NCI-H1417 (cell line): ENCODE data around the gene GPRC6A.
"Not testable (repeated sequence)": the region's sequence is repeated elsewhere in the genome, so short reads cannot be mapped to it uniquely, and the experiment has no call there.

Experiments
- DNase-seq, 3 experiments: peaks; one replicate each; lab custom pipeline; 2025; lab: John Stamatoyannopoulos, UW

The GPRC6A gene, protein sequence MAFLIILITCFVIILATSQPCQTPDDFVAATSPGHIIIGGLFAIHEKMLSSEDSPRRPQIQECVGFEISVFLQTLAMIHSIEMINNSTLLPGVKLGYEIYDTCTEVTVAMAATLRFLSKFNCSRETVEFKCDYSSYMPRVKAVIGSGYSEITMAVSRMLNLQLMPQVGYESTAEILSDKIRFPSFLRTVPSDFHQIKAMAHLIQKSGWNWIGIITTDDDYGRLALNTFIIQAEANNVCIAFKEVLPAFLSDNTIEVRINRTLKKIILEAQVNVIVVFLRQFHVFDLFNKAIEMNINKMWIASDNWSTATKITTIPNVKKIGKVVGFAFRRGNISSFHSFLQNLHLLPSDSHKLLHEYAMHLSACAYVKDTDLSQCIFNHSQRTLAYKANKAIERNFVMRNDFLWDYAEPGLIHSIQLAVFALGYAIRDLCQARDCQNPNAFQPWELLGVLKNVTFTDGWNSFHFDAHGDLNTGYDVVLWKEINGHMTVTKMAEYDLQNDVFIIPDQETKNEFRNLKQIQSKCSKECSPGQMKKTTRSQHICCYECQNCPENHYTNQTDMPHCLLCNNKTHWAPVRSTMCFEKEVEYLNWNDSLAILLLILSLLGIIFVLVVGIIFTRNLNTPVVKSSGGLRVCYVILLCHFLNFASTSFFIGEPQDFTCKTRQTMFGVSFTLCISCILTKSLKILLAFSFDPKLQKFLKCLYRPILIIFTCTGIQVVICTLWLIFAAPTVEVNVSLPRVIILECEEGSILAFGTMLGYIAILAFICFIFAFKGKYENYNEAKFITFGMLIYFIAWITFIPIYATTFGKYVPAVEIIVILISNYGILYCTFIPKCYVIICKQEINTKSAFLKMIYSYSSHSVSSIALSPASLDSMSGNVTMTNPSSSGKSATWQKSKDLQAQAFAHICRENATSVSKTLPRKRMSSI

GRCh38 chr6:116828983-116829382, at the start of gene GPRC6A:
GPRC6A (minus strand) TSS chr6:116829083; CDS start chr6:116829013, 70 bp downstream.
- DNase-seq = peak in 1 of 3 experiments; percentile 3

GRCh38 chr6:116877743-116878142, 48.9 kb upstream of the GPRC6A start:
- peak in 1 of 3 experiments; percentile 4 for DNase-seq

DNA sequence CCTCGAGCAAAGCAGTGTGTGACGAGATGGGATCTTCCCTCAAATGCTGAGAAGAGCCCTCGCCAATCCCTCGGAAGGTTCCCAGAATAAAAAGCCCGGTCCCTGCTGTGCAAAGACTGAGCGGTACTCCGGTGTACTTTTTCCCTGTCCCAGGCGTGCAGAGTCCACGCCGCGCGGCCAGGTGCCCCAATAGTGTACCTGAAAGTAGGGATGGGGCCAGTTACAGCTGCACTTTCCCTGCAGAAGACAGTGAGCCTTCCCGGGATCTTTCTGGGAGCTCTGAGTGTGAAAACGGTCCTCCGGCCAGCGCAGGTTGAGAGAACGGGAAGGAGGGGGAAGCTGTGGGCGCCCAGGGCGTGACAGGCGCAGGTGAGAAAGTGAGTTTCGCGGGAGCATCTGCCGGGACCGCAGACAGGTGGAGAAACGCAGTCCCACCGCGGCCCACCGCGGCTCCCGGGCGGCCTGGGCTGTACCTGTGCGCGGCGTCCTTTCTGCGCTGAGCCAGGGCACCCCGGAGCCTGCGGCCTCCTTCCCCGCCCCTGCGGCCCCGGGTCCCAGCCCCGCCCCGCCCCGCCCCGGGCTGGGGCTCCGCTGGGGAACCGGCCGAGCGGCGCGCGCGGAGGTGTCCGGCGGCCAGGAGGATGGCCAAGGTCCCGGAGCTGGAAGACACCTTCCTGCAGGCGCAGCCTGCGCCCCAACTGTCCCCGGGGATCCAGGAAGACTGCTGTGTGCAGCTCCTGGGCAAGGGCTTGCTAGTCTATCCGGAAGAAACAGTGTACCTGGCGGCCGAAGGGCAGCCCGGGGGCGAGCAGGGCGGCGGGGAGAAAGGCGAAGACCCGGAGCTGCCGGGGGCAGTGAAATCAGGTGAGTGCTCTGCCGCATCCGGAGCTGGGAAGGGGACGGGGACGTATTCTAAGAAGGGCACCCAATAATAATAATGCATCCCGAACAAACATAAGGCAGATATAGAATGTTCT, 48.0 kb upstream of the GPRC6A start, which contains the start of gene RFX6:
TSS of gene RFX6 (plus strand) at position 608 of the 977 bp plus-strand sequence. CDS start at position 642, 34 bp downstream.
- peak in 2 of 3 experiments; percentile 36 to 46 for DNase-seq

DNA sequence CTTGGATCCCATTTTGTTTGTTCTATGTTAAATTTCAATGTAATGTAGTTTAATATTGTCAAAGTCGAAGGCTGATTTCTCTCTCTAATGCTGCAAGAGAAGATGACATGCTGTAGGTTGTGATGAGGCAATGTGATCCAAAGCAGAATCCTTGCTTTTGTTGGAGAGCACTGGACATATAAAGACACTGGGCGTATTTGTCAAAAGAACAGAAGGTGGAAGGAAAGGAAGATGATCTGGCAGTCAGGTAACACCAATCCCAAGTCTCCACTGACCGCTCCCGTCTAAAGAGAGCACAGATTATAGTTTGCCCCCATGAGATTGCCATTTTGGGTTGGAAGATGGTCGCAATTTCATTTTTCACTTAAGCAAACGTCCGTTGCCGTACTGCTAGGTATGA, 47.2 kb upstream of the GPRC6A start:
- DNase-seq = no peak

GRCh38 chr6:116872771-116873170, 43.9 kb upstream of the GPRC6A start:
- no peak for DNase-seq

GRCh38 chr6:116866281-116866871, 37.5 kb upstream of the GPRC6A start:
- DNase-seq = peak in 2 of 3 experiments; percentile 2 to 6

DNA sequence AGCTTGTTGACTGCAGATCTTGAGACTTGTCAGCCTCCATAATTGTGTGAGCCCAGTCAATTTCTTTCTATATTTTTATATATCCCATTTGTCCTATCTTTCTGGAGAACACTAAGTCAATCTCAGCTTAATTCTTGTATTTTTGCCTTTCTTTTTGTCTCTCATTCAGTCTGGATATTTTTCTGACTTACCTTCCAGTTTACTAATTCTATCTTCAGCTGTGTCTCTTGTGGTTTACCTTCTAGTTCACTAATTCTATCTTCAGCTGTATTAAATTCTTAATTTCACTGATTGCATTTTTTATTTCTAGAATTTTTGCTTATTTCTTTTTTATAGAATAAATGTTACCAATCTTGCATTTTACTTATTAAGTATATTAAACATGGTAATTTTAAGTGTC, 30.4 kb upstream of the GPRC6A start:
- DNase-seq = no peak

DNA sequence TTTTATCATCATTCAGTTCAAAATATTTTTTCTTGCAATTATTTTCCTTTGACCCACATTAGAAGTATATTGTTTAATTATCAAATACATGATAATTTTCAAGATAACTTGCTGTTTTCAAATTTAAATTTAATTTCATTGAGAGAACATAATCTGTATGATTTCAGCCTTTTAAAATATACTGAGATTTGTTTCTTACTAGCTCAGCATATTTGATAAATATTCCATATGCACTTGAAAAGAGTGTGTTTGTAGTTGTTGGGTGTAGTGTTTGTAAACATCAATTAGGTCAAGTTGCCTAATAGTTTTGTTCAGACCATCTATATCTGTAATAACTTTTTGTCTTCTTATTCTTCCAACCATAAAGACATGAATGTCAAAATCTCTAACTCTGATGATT, 29.2 kb upstream of the GPRC6A start:
- DNase-seq = no peak

DNA sequence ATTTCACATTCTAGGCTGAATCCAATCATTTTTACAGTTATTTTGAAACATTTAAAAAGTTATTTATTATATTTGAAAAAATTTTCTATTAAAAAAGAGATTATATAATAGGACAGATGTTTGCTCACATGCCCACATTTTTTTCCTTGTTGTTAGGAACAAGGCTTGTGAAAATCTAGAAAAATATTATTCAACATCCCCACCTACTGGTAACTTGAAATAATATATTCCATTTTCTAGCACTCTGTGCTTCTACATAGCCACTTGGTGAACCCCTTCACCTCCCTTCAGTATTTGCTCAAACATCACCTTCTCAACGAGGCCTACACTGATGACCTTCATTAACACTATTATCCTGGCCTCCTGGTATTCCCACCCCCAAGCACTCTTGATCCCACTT, 18.3 kb upstream of the GPRC6A start:
- peak in 2 of 3 experiments; percentile 4 to 67 for DNase-seq

DNA sequence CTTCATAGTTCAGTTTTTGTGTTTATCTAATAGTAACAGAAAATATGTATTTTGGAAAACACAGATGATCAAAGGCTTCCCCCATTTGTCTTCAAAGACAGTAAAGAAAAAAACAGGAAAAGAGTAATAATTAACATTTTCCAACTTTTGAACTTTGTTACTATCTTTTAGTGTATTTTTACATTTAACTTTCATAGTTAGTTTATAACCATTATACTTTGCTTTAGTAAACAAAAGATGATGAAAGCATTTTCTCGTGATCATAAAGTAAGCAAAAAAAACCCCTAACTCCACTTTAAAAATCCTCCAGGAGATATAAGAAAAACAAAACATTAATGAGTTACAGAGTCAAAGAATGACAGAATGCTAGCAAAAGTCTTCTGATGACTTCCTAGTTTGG, 13.6 kb upstream of the GPRC6A start:
- DNase-seq = no peak

- no peak for DNase-seq
Observed at GRCh38 chr6:116840091-116840490, 11.2 kb upstream of the GPRC6A start.

DNA sequence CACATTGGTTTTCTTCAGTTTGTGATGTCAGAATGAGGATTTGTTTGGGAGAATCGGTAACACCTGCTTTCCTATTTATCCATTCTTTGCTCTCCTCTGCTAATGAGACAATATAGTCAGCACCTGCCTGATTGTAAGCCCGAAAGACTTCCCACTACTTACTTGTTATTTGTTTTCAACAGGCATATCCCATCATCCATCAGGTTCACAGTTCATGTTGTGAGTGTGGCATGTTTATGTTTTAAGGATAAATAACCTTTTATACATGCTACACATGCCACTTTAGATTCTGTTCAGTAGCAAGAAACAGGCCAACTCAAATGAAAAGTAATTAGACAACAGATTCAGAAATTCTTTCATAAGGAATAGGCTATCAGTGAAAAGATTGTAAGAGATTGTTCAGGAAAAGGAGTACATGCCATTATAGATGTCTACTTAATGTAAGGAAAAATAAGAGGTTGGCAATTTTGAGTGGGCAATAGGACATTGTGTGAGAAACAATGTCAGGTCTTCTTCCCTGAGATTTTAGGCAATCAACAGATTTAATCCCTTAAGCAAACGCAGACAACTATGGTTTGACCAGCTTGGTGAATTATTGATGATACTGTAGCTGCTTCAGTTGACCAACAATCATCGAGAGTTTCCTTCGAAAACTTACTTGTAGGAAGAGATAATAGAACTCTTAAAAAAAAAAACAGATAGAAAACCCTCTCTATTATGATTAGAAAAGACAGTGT, 7.9 kb upstream of the GPRC6A start:
- DNase-seq = peak in 2 of 3 experiments; percentile 34 to 80

- not testable (repeated sequence) for DNase-seq
Observed at GRCh38 chr6:116834526-116834925, 5.6 kb upstream of the GPRC6A start.

GRCh38 chr6:116827561-116828240, 1.2 kb downstream of the GPRC6A start:
- no peak for DNase-seq

DNA sequence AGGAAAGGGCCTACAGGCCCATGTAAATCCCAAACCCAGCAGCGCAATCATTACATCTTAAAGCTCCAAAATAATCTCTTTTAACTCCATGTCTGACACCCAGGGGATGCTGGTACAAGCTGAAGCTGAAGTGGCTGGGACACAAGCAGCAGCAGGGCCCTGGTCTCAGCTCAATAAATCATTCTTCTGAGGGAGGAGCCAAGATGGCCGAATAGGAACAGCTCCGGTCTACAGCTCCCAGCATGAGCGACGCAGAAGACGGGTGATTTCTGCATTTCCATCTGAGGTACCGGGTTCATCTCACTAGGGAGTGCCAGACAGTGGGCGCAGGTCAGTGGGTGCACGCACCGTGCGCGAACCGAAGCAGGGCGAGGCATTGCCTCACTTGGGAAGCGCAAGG, 12.5 kb downstream of the GPRC6A start:
- not testable (repeated sequence) for DNase-seq

DNA sequence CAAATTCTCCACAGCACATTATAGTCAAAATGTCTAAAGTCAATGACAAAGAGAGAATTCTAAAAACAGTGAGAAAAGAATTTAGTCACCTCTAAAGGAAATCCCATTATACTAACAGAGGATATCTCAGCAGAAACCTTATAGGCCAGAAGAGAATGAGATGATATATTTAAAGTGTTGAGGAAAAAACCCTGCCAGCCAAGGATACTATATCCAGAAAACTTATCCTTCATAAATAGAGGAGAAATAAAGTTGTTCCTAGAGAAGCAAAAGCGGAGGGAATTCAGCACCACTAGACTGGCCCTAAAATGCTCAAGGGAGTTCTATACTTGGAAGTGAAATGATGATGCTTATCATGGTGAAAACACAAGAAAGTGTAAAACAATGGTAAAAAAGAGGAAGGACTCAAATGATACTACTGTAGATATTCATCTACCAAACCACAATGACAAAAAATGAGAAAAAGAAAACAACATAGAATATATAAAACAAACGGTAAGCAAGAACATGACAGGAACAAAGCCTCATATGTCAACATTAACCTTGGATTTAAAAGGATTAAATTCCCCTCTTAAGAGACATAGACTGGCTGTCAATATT, 16.7 kb downstream of the GPRC6A start:
- no peak for DNase-seq

GRCh38 chr6:116801971-116802370, 26.9 kb downstream of the GPRC6A start:
- no peak for DNase-seq

GRCh38 chr6:116799945-116800344, 28.9 kb downstream of the GPRC6A start:
- no peak for DNase-seq

- DNase-seq = no peak
Observed at GRCh38 chr6:116797585-116797984, 31.3 kb downstream of the GPRC6A start.
